Spinal cord (tissue), 10 donors: ENCODE results near the gene PLEKHA3. TPM values are rescaled to one million over a fixed set of nuclear protein-coding genes. Genes with fewer than 3 reads are reported as not detected.
"Not testable (repeated sequence)": the region's sequence is repeated elsewhere in the genome, so short reads cannot be mapped to it uniquely, and the experiment has no call there.

Experiments
- DNase-seq, 6 donors: peaks; one replicate each; pipeline versions ENCODE4 v3.0.0 to v3.0.0-alpha.2; 2013 to 2015; ENCODE audit warnings: low spot score in 6 of 6, low read depth in 4 of 6
- H3K27ac ChIP-seq: one replicate; pipeline ENCODE4 v1.5.1; 2013; ENCODE audit warnings: low read depth, low read length, control low read depth
- H3K27me3 ChIP-seq: one replicate; pipeline ENCODE4 v1.6.1; 2013; ENCODE audit warnings: low read length; ENCODE audit not compliant: control insufficient read depth, insufficient read depth
- H3K36me3 ChIP-seq: one replicate; pipeline ENCODE4 v1.6.1; 2013; ENCODE audit warnings: low read length; ENCODE audit not compliant: control insufficient read depth, insufficient read depth
- H3K4me1 ChIP-seq: one replicate; pipeline ENCODE4 v1.6.1; 2013; ENCODE audit warnings: low read length; ENCODE audit not compliant: control insufficient read depth, insufficient read depth
- H3K4me3 ChIP-seq: one replicate; pipeline ENCODE4 v1.5.1; 2013; ENCODE audit warnings: low read depth, low read length, control low read depth
- H3K9me3 ChIP-seq: one replicate; pipeline ENCODE4 v1.6.1; 2013; ENCODE audit warnings: low read length; ENCODE audit not compliant: control insufficient read depth, insufficient read depth
- WGBS: methylation state at CpG from one replicate; pipeline ENCODE4 v1.1.5; 2013; ENCODE audit warnings: missing lambda C conversion rate; ENCODE audit not compliant: insufficient coverage; 5-methylcytosine and 5-hydroxymethylcytosine counted together
- polyA plus RNA-seq, 2 donors: library from polyadenylated mRNA; unstranded; fragments of 120-200 nt; gene quantifications; one replicate each; pipeline ENCODE4 v1.2.1, GENCODE V29; 2013; ENCODE audit not compliant: insufficient read length in 2 of 2
- total RNA-seq, 2 donors: library from RNA; depleted of rRNA in 1 of 2; stranded (reverse); fragments of 120-200 nt in 1 of 2; fragments of >200 nt in 1 of 2; gene quantifications; one replicate each; pipeline versions ENCODE4 v1.2.3 to v1.2.4, GENCODE V29; 2013 to 2014
- donor health status: healthy.

The PLEKHA3 gene
- total and polyA plus RNA-seq, 4 donors, result 13.3 to 34.3 (median 25.0) TPM

- peaks cover 17% of the 10 kb centered on the region for H3K4me1 ChIP-seq
- no peaks in the 10 kb centered on the region for H3K9me3 ChIP-seq
- no peaks in the 10 kb centered on the region for H3K27me3 ChIP-seq
- no CpG with 5 or more reads among the region's 5 CpGs for WGBS
- H3K27ac ChIP-seq, result no peak overlapping the region
- no peaks in the 10 kb centered on the region for H3K36me3 ChIP-seq
- H3K4me3 ChIP-seq, result no peak overlapping the region
- peak in 1 of 6 donors; percentile 6 for DNase-seq
Measured at GRCh38 chr2:178452870-178453269, 27.4 kb upstream of the PLEKHA3 start.

DNA sequence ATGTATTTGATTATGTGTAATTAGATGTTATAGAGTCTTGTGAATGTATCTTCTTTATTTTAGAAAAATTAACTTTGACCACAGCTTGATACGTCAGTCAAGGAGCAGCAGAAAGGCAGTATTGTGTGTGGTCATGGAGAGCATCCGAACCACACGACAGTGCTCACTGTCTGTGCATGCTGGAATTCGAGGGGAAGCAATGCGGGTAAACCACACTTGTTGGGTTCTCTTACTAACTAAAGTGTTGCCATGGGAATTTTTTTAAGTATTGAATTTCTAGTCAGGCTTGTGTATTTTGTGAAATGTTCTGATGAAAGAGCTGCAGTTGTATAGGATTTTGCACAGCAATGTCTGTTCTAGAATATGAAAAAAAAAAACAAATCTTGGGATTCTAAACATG is 24.3 kb upstream of the PLEKHA3 start:
- WGBS, result 58% methylated on average over 5 of the region's 5 CpGs

DNA sequence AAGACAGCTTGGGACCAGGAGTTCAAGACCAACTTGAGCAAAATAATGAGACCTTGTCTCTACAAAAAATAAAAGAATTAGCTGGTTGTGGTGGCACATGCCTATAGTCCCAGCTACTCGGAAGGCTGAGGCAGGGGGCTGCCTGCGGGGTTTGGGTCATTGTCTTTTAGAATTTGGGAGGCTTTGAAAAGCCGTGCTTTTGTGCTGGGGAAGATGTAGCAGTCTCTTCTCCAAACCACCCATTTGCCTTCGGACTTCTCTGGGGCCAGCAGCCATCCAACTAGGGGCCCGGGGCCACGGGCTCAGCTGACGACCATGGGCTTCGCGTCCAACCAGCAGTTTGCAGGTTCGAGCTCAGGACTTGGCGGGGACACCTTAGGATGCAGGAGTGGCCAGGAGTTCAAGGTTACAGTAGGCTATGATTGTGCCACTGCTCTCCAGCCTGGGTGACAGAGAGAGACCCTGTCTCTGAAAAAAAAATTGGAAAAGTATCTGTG is 22.8 kb upstream of the PLEKHA3 start:
- WGBS, result 93% methylated on average over 7 of the region's 11 CpGs
- H3K4me3 ChIP-seq, result no peak overlapping the region
- no peak overlapping the region for H3K27ac ChIP-seq
- H3K9me3 ChIP-seq, result no peaks in the 10 kb centered on the region
- DNase-seq, result no peak
- no peaks in the 10 kb centered on the region for H3K36me3 ChIP-seq
- no peaks in the 10 kb centered on the region for H3K27me3 ChIP-seq
- no peaks in the 10 kb centered on the region for H3K4me1 ChIP-seq

More for the DNA sequence above, 24.3 kb upstream of the PLEKHA3 start:
- Histone ChIP-seq H3K36me3 (no peaks in the 10 kb centered on the region), H3K4me1 (peaks cover 9% of the 10 kb centered on the region), H3K9me3 (no peaks in the 10 kb centered on the region), H3K27me3 (no peaks in the 10 kb centered on the region), H3K4me3 (no peak overlapping the region), H3K27ac (no peak overlapping the region)
- DNase-seq, result no peak

- H3K27ac ChIP-seq, result no peak overlapping the region
- no peaks in the 10 kb centered on the region for H3K4me1 ChIP-seq
- H3K36me3 ChIP-seq, result no peaks in the 10 kb centered on the region
- H3K4me3 ChIP-seq, result no peak overlapping the region
- WGBS, result 83% methylated on average over 2 of the region's 7 CpGs
- H3K27me3 ChIP-seq, result no peaks in the 10 kb centered on the region
- DNase-seq, result no peak
- no peaks in the 10 kb centered on the region for H3K9me3 ChIP-seq
Measured at GRCh38 chr2:178469219-178469849, 10.9 kb upstream of the PLEKHA3 start.

DNA sequence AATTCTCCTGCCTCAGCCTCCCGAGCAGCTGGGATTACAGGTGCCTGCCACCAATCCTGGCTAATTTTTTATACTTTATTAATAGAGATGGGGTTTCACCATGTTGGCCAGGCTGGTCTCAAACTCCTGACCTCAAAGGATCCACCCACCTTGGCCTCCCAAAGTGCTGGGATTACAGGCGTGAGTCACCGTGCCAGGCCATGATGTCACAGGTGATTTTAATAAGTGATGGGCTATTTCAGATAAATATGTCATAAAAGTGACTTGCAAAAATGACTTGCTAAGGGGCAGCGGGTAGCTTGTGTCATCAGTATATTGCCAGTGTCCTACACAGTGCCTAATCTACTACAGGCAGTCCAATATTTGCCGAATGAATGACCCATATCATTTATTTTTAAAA is 8.9 kb upstream of the PLEKHA3 start:
- not testable (repeated sequence) for H3K4me1 ChIP-seq, H3K4me3 ChIP-seq, H3K27me3 ChIP-seq, H3K9me3 ChIP-seq, H3K27ac ChIP-seq, H3K36me3 ChIP-seq, DNase-seq
- WGBS, result 100% methylated on average over 2 of the region's 5 CpGs

DNA sequence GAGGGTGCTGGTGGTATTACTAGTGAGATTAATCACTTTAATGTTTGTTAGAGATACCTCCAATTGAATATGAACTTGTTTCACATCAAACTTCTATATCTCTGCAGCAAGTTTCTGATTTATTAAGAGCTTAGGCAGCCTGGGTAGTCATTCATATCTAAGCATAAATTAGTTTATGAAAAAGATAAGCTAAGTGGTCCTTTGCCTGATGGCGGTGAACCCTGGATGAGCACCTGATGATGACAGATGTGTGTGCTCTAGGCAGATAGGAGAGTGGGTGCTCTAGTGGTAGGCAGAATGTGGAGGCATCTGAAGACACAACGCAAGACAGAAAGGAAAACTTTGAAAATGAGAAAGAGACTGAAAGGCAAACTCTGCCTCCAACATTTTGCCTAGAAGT is 6.9 kb upstream of the PLEKHA3 start:
- H3K4me3 ChIP-seq, result no peak overlapping the region
- H3K27ac ChIP-seq, result no peak overlapping the region
- no peaks in the 10 kb centered on the region for H3K27me3 ChIP-seq
- no peaks in the 10 kb centered on the region for H3K9me3 ChIP-seq
- 83% methylated on average over 1 of the region's 2 CpGs for WGBS
- H3K4me1 ChIP-seq, result no peaks in the 10 kb centered on the region
- no peaks in the 10 kb centered on the region for H3K36me3 ChIP-seq
- no peak for DNase-seq

GRCh38 chr2:178473931-178474330 is 6.3 kb upstream of the PLEKHA3 start:
- Histone ChIP-seq H3K27me3 (no peaks in the 10 kb centered on the region), H3K4me1 (peaks cover 2% of the 10 kb centered on the region), H3K36me3 (no peaks in the 10 kb centered on the region), H3K4me3 (no peak overlapping the region), H3K27ac (no peak overlapping the region), H3K9me3 (no peaks in the 10 kb centered on the region)
- 70% methylated on average over 2 of the region's 4 CpGs for WGBS
- peak in 1 of 6 donors; percentile 6 for DNase-seq

GRCh38 chr2:178474560-178474959 is 5.7 kb upstream of the PLEKHA3 start:
- Histone ChIP-seq H3K27me3 (no peaks in the 10 kb centered on the region), H3K9me3 (no peaks in the 10 kb centered on the region), H3K4me3 (no peak overlapping the region), H3K4me1 (peaks cover 3% of the 10 kb centered on the region), H3K27ac (no peak overlapping the region), H3K36me3 (no peaks in the 10 kb centered on the region)
- WGBS, result 93% methylated on average over 2 of the region's 5 CpGs
- no peak for DNase-seq

DNA sequence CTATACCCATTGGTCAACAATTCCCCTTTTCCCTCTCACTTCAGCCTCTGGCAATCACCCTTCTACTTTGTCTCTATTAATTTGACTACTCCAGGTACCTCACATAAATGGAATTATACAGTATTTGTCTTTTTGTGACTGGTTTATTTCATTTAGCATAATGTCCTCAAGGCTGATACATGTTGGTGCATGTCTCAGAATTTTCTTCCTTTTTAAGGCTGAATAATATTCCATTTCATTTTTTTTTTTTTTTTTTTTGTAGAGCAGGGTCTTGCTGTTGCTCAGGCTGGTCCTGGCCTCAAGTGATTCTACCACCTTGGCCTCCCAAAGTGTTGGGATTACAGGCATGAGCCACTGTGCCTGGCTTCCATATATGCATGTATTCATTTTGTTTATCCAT is 3.8 kb upstream of the PLEKHA3 start:
- Histone ChIP-seq H3K27me3 (no peaks in the 10 kb centered on the region), H3K36me3 (no peaks in the 10 kb centered on the region), H3K27ac (no peak overlapping the region), H3K9me3 (no peaks in the 10 kb centered on the region), H3K4me3 (no peak overlapping the region), H3K4me1 (peaks cover 8% of the 10 kb centered on the region)
- no peak for DNase-seq

- H3K27ac ChIP-seq, result peak overlapping the region; percentile 99
- WGBS, result no CpG with 5 or more reads among the region's 3 CpGs
- no peaks in the 10 kb centered on the region for H3K36me3 ChIP-seq
- peaks cover 8% of the 10 kb centered on the region for H3K4me1 ChIP-seq
- peak in 1 of 6 donors; percentile 6 for DNase-seq
- no peaks in the 10 kb centered on the region for H3K27me3 ChIP-seq
- no peaks in the 10 kb centered on the region for H3K9me3 ChIP-seq
- H3K4me3 ChIP-seq, result peak overlapping the region; percentile 91
Measured at GRCh38 chr2:178477443-178478129, 2.7 kb upstream of the PLEKHA3 start.
